Activated naive CD8-positive, alpha-beta T cell treated with anti-CD3 and anti-CD28 coated beads for 36 hours (primary cell): ENCODE measurements around the gene RORC. TPM values are rescaled to one million over a fixed set of nuclear protein-coding genes. Genes with fewer than 3 reads are reported as not detected.
"Not testable (repeated sequence)": the region's sequence is repeated elsewhere in the genome, so short reads cannot be mapped to it uniquely, and the experiment has no call there.

Experiments used
- DNase-seq: peaks from one replicate; pipeline ENCODE4 v3.0.0; 2021
- H3K27ac Mint-ChIP-seq: one replicate; pipeline ENCODE4 v1.8.0; 2022; ENCODE audit warnings: mild to moderate bottlenecking, moderate library complexity, mixed read lengths
- H3K27me3 Mint-ChIP-seq: one replicate; pipeline ENCODE4 v1.8.0; 2022; ENCODE audit warnings: mild to moderate bottlenecking, mixed read lengths
- H3K36me3 Mint-ChIP-seq: one replicate; pipeline ENCODE4 v1.8.0; 2021; ENCODE audit warnings: mild to moderate bottlenecking, mixed read lengths
- H3K4me1 Mint-ChIP-seq: one replicate; pipeline ENCODE4 v1.8.0; 2021; ENCODE audit warnings: mixed read lengths
- H3K4me3 Mint-ChIP-seq: one replicate; pipeline ENCODE4 v1.8.0; 2022; ENCODE audit warnings: mild to moderate bottlenecking, moderate library complexity, mixed read lengths
- H3K9me3 Mint-ChIP-seq: one replicate; pipeline ENCODE4 v1.8.0; 2022; ENCODE audit warnings: mixed read lengths
- total RNA-seq, 2 experiments: library from RNA; stranded (reverse); gene quantifications; one replicate each; pipeline ENCODE4 v1.2.3, GENCODE V29; 2021

Gene RORC
- total RNA-seq, 2 experiments from 2014 or later: 0.06 to 0.12 TPM

DNA sequence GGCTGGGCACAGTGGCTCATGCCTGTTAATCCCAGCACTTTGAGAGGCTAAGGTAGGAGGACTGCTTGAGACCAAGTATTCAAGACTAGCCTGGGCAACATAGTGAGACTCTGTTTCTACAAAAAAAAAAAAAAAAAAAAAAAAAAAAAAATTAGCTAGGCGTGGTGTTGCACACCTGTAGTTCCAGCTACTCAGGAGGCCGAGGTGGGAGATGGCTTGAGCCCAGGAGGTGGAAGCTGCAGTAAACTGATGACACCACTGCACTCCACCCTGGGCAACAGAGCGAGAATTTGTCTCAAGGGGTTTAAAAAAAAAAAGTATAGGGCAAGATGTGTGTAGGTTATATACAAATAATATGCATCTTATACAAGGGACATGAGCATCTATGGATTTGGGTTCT is 43.9 kb downstream of the RORC start:
- H3K36me3 Mint-ChIP-seq: peaks cover 4% of the 10 kb centered on the region
- no peak overlapping the region for H3K4me3 Mint-ChIP-seq
- DNase-seq: no peak
- no peaks in the 10 kb centered on the region for H3K27me3 Mint-ChIP-seq
- H3K27ac Mint-ChIP-seq: no peak overlapping the region
- no peaks in the 10 kb centered on the region for H3K9me3 Mint-ChIP-seq
- peaks cover 24% of the 10 kb centered on the region for H3K4me1 Mint-ChIP-seq

DNA sequence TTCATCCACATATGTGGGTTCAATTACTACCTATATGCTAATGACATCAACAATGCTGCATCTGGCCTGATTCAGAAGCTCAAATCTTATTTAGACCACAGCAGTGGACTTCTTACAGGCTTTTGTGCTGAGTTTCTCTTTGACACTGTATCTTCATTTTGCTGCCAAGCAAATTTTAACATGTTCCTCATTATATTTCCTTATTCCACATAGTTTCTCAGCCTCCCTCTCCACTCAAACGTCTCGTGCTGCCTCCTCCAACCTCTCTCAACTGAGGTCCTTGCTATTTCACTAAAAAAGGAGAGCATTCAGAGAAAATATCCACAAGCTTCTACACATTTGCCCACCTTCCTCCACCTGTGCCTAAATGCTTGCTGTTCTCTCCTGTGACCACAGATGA is 47.8 kb downstream of the RORC start:
- Mint-ChIP-seq H3K36me3 (peaks cover 2% of the 10 kb centered on the region), H3K27me3 (no peaks in the 10 kb centered on the region), H3K4me3 (no peak overlapping the region), H3K9me3 (no peaks in the 10 kb centered on the region), H3K27ac (no peak overlapping the region), H3K4me1 (peaks cover 2% of the 10 kb centered on the region)
- no peak for DNase-seq

DNA sequence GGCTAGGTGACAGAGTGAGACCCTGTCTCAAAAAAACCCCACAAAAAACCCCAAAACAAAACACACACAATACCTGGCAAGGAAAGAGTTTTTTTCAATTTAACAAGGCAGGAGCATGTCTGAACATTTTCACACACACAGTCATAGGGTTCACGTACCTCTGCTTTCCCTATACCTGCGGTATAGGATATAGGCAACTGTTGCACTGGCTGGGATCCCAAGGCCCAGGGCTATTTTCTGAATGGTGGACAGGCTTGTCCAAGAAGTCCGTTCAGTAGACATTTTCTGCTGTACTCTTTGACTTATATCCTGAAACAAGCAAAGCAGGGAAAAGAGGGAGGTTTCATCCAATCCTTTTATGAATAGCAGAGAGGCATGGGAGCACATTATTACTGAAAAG is 48.9 kb downstream of the RORC start:
- Mint-ChIP-seq H3K4me3 (no peak overlapping the region), H3K27me3 (no peaks in the 10 kb centered on the region), H3K27ac (no peak overlapping the region), H3K4me1 (no peaks in the 10 kb centered on the region), H3K9me3 (no peaks in the 10 kb centered on the region), H3K36me3 (peaks cover 2% of the 10 kb centered on the region)
- DNase-seq: no peak

DNA sequence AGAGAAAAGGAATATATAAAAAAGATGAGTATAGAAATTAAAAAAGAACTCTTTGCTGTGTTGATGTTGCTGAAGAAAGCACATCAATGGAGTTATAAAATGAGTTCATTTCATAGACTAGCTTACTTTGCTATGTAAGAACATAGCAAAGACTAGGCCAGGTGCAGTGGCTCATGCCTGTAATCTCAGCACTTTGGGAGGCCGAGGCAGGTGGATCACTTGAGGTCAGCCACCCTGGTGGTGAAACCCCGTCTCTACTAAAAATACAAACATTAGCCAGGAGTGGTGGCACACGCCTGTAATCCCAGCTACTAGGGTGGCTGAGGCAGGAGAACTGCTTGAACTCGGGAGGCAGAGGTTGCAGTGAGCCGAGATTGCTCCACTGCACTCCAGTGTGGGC is 49.6 kb downstream of the RORC start:
- H3K4me1 Mint-ChIP-seq, H3K4me3 Mint-ChIP-seq, H3K9me3 Mint-ChIP-seq, DNase-seq, H3K36me3 Mint-ChIP-seq, H3K27ac Mint-ChIP-seq, H3K27me3 Mint-ChIP-seq: not testable (repeated sequence)

DNA sequence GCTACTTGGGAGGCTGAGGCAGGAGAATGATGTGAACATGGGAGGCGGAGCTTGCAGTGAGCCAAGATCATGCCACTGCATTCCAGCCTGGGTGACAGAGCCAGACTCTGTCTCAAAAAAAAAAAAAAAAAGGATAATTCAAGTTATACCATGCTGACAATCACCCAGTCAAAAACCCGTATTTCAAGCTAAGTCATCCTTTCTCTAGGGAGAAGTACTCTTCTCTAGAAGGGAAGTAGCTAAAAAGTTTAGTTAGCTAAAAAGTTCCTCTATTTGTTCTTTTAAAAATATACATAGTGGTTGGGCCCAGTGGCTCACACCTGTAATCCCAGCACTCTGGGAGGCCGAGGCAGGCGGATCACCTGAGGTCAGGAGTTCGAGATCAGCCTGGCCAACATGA is 50.9 kb downstream of the RORC start:
- H3K27ac Mint-ChIP-seq, DNase-seq, H3K9me3 Mint-ChIP-seq, H3K36me3 Mint-ChIP-seq, H3K27me3 Mint-ChIP-seq, H3K4me3 Mint-ChIP-seq, H3K4me1 Mint-ChIP-seq: not testable (repeated sequence)

DNA sequence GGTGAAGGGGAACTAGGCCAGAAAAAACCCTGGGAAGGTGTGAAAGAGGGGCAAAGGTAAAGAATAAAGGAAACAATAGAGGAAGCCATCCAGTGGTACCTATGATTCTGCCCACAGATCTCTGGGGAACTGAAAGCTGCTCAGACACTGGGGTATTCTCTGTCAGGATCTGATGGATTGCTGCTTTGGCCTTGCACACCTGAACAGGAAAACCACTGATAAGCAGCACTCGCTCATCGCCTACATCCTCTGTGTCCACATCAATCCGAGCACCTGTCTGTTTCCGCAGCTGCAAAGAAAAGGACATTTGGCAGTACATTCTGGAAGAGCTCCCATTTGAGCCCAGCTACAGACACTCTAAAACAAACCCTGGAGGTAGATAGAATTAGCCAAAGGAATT is 51.8 kb downstream of the RORC start:
- Mint-ChIP-seq H3K9me3 (no peaks in the 10 kb centered on the region), H3K27ac (no peak overlapping the region), H3K36me3 (peaks cover 3% of the 10 kb centered on the region), H3K4me3 (no peak overlapping the region), H3K4me1 (no peaks in the 10 kb centered on the region), H3K27me3 (no peaks in the 10 kb centered on the region)
- no peak for DNase-seq

DNA sequence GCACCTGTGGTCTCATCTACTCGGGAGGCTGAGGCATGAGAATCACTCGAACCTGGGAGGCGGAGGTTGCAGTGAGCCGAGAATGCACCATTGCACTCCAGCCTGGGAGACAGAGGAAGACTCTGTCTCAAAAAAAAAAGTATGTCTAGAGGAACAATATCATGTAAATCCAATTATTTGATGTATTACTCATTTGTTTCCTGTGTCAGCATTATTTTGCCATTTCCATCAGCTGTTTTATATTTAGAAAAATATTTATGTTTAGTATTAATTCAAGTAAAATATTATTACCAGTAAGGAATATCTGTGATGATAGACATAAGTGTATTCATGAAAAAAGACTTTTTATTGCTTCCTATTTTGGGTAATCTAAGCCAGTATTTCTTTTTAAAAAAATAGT is 54.3 kb downstream of the RORC start:
- H3K36me3 Mint-ChIP-seq: peaks cover 3% of the 10 kb centered on the region
- H3K4me1 Mint-ChIP-seq: no peaks in the 10 kb centered on the region
- no peaks in the 10 kb centered on the region for H3K9me3 Mint-ChIP-seq
- H3K27ac Mint-ChIP-seq: no peak overlapping the region
- DNase-seq: no peak
- H3K27me3 Mint-ChIP-seq: no peaks in the 10 kb centered on the region
- H3K4me3 Mint-ChIP-seq: no peak overlapping the region

DNA sequence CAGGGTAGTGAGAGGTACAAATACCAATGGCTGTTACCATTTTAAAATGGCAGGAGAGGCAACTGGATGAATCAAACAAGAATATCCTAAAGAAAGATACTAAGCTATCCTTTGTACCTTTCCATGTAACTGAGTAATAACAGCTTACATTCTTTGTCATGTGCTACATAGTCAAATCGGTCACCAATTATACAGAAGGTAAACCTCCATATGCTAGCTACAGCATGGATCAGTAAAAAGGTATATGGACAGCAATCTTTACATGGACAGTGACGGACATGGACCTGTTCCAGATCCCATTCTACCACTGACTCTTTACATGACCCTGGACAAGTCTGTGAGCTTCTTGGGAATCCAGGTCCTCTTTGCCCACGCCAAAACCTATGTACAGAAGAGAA is 54.9 kb downstream of the RORC start:
- H3K9me3 Mint-ChIP-seq: no peaks in the 10 kb centered on the region
- H3K4me1 Mint-ChIP-seq: no peaks in the 10 kb centered on the region
- H3K4me3 Mint-ChIP-seq: no peak overlapping the region
- no peak for DNase-seq
- peaks cover 3% of the 10 kb centered on the region for H3K36me3 Mint-ChIP-seq
- H3K27me3 Mint-ChIP-seq: no peaks in the 10 kb centered on the region
- H3K27ac Mint-ChIP-seq: no peak overlapping the region

DNA sequence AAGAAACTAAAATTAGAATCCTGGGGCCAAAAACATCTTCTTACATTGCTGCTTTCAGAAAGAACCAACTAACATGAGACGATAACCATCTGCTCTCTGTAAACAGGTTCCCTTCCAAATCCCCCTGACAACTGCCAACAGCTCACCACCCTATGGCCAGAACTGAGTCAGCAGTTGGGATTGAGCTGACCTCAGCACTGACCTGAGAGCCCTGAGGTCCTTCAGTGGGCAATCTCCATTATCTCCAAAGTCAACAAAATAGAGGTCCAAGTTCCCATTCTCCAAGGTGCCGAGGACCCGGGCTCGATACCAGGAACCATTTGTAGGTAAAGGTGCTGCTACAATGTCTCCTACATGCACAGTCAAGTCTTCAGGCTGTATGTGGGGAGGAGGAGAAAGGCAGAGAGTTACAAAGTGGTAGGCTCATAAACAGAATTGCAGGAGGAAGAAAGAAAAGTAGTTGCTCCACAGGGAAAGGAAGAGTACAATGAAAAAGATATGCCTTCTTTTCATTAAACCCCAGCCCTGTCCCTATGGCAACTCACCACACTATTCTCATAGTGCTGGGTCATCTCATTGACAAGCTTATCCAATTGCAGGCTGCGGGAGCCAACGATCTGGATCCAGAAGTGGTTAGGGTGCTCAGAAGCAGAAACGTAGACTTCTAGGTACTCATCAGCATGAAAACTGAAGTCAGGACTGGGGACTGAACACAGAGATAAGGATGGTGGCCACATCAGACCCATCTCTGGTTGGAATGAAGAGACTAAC is 55.5 kb downstream of the RORC start:
- no peak for DNase-seq
- Mint-ChIP-seq H3K4me3 (no peak overlapping the region), H3K27me3 (no peaks in the 10 kb centered on the region), H3K9me3 (no peaks in the 10 kb centered on the region), H3K27ac (no peak overlapping the region), H3K36me3 (peaks cover 3% of the 10 kb centered on the region), H3K4me1 (no peaks in the 10 kb centered on the region)

DNA sequence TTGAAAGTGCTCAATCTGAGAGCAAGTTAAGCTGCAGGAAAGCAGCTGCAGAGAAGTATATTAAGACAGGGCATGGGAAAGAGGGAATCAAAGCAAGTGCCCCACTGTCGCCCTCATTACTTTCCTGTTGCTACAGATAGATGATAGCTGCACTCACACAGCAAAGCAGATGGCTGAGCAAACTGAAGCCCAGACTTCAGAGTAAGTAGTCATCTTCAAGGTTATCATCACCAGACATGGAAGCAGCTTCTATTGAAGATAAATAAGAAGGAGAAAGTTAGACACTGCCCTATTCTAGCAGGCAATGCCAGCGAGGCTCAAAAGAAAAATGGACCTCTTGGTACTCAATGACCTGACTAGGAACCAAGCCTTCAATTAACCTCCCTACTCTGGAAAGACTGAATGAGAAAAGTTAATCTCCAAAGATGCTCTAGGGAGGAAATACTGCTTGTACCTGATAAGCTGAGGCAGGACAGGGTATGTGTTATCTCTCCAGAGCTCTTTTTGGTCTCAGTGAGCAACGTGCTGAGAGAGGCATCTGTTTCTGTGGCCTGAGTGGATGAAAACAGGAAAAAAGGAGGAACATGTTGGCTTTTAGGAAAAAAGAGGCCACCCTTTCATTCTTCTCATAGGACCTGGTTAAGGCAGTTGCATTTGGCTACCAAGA is 57.2 kb downstream of the RORC start:
- H3K4me3 Mint-ChIP-seq: no peak overlapping the region
- H3K27me3 Mint-ChIP-seq: no peaks in the 10 kb centered on the region
- no peaks in the 10 kb centered on the region for H3K9me3 Mint-ChIP-seq
- DNase-seq: no peak
- no peak overlapping the region for H3K27ac Mint-ChIP-seq
- H3K36me3 Mint-ChIP-seq: peaks cover 2% of the 10 kb centered on the region
- H3K4me1 Mint-ChIP-seq: no peaks in the 10 kb centered on the region

DNA sequence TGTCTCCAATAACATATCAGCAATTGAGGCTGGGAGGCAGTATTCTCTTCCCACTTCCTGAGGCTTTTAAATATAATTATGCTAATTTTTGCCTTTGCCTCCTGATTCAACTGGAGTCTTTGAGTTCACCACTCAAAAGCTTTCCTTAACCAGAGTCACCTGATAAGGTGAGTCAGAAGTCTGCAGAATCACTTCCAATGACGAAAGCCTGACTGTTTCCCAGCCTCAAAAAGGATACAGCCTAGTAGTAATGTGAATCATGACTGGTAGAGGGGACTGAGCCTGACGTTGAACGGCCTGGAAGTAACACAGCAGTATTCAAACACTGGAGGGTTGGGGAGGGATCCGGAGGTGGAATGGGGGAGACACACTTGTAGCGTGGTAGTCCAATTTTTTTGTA is 57.9 kb downstream of the RORC start:
- H3K9me3 Mint-ChIP-seq: no peaks in the 10 kb centered on the region
- no peak overlapping the region for H3K27ac Mint-ChIP-seq
- peaks cover 2% of the 10 kb centered on the region for H3K36me3 Mint-ChIP-seq
- H3K4me1 Mint-ChIP-seq: no peaks in the 10 kb centered on the region
- no peak overlapping the region for H3K4me3 Mint-ChIP-seq
- DNase-seq: no peak
- H3K27me3 Mint-ChIP-seq: no peaks in the 10 kb centered on the region

DNA sequence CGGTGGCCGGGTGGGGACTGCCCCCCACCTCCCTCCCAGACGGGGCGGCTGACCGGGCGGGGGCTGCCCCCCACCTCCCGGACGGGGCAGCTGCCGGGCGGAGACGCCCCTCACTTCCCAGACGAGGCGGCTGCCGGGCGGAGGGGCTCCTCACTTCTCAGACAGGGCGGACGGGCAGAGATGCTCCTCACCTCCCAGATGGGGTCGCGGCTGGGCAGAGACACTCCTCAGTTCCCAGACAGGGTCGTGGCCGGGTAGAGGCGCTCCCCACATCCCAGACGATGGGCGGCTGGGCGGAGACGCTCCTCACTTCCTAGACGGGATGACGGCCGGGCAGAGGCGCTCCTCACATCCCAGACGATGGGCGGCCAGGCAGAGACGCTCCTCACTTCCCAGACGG is 62.3 kb downstream of the RORC start:
- H3K27me3 Mint-ChIP-seq, H3K4me3 Mint-ChIP-seq, H3K4me1 Mint-ChIP-seq, H3K36me3 Mint-ChIP-seq, DNase-seq, H3K9me3 Mint-ChIP-seq, H3K27ac Mint-ChIP-seq: not testable (repeated sequence)

DNA sequence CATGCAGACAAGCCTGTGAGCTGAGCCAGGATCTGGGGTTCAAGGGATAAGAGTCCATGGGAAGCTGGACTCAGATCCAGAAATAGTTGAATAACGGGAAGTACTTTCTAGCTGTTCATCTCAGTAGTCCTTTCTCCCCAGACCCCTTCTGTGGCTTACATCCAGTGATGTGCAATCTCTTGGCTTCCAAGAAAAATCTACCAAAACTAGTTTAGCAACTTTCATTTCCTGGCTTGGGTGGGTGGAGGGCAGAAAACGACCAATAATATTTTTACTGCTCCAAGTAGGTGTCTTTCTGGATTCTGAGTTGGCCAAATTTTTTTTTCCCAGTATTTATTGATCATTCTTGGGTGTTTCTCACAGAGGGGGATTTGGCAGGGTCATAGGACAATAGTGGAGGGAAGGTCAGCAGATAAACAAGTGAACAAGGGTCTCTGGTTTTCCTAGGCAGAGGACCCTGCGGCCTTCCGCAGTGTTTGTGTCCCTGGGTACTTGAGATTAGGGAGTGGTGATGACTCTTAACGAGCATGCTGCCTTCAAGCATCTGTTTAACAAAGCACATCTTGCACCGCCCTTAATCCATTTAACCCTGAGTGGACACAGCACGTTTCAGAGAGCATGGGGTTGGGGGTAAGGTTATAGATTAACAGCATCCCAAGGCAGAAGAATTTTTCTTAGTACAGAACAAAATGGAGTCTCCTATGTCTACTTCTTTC is 63.1 kb downstream of the RORC start:
- not testable (repeated sequence) for H3K4me3 Mint-ChIP-seq, DNase-seq, H3K27ac Mint-ChIP-seq, H3K9me3 Mint-ChIP-seq, H3K4me1 Mint-ChIP-seq, H3K27me3 Mint-ChIP-seq, H3K36me3 Mint-ChIP-seq

DNA sequence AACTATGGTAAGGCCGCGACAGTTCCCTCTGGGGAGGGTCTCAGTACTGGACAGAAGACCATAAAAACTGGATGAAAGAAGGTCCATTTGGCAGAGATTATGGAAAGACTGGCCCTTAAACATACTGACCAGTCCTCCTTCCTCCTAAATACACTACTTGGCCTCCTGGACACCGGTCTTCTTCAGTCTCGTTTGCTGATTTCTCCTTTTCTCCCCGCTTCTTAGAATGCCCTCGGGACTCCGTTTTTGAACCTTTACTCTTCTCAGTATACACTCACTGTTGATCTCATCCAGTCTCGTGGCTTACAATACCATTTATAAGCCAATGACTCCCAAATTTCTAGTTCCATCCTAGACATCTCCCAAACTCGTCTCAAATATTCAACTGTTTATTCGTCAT is 67.6 kb downstream of the RORC start:
- no peaks in the 10 kb centered on the region for H3K27me3 Mint-ChIP-seq
- H3K36me3 Mint-ChIP-seq: peaks cover 14% of the 10 kb centered on the region
- H3K4me1 Mint-ChIP-seq: peaks cover 22% of the 10 kb centered on the region
- no peaks in the 10 kb centered on the region for H3K9me3 Mint-ChIP-seq
- H3K4me3 Mint-ChIP-seq: peak overlapping the region; percentile 91
- H3K27ac Mint-ChIP-seq: peak overlapping the region; percentile 95
- DNase-seq: no peak

DNA sequence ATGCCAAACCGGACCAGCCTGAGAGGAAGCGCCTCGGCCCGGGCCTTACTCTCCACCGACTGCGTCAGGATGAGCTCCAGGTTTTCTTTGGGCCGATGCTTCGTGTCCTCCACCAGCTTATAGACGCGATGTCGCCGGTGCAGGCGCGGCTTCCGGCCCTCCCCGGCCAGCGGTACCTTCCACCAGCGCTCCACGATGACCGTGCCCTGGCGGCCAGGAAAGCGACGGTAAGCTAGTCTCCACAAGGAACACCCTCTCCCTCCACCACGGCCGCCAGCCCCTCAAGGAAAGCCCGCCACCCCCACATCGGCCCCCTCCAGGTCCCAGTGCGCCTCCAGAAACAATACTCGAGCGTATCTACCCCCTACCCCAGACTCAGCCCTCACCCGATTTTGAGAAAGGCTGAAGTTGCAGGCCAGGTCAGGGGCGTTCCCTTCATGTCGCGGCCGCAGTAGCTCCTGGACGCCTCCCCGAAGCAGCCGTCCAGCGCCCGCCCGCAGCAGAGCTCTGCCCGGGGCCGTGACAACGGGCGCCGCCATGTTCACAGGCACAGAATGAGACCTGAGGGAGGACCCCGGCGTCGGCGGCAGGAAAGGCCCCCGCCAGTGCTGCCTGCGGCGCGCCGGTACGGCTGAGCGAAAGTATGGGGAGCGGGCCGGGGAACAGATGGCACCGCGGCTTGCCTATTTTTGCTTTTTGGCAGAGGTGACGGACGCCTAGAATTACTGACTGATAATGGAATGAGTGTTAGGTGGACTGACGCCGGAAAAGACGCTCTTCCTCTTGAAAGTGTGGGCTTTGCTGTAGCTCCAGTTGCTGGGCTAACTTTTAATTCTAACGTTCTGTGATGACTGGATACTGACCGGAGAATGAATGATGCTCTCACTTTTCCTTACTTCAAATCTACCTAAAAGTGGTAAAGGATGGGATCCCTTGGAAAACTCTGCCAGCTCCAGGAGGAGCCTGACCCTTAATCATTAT is 68.4 kb downstream of the RORC start, which contains the start of gene MRPL9:
Gene MRPL9 (minus strand): TSS at position 556 of the 981 bp plus-strand sequence. CDS start 17 bp downstream, at position 539.
- no peaks in the 10 kb centered on the region for H3K9me3 Mint-ChIP-seq
- peaks cover 20% of the 10 kb centered on the region for H3K4me1 Mint-ChIP-seq
- H3K36me3 Mint-ChIP-seq: peaks cover 14% of the 10 kb centered on the region
- no peaks in the 10 kb centered on the region for H3K27me3 Mint-ChIP-seq
- H3K27ac Mint-ChIP-seq: peak within 1 kb of the TSS; percentile 95
- H3K4me3 Mint-ChIP-seq: peak within 1 kb of the TSS; percentile 91
- peak; percentile 91 for DNase-seq
